Measurements from ENCODE around the gene LIX1. TPM values are rescaled to one million over a fixed set of nuclear protein-coding genes. Genes with fewer than 3 reads are reported as not detected.
A peak's percentile ranks its signal among the peaks of the same experiment; 100 is the strongest.

LIX1 gene
- total and polyA plus RNA-seq, 5 donors from 2014 or later, result not detected

DNA sequence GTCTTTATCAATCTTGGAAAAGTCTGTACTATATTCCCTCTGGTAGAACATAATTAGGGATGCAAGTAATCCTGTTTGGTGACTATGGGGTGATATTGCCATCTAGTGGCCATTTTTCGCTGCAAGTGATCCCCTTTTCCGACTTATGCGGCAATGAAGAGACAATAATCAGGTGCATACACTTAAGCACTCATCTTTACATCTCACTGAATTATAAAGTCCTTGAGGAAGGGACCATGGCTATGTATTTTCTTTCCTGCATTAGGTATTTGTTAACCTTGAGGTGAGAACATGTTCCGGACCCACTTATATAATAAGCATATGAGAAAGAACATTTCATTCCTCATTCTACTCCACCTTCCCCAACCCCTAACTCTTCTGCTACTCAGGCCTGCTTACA, 19.6 kb upstream of the LIX1 start:
- Histone ChIP-seq H3K27ac (ENCODE audit: insufficient read depth, low read length, poor library complexity, severe bottlenecking) (no peak overlapping the region), H3K36me3 (ENCODE audit: control insufficient read depth, insufficient read depth, low read length) (peaks cover 43% of the 10 kb centered on the region), H3K27me3 (ENCODE audit: control insufficient read depth, insufficient read depth, low read length) (no peaks in the 10 kb centered on the region), H3K4me1 (ENCODE audit: control insufficient read depth, insufficient read depth, low read length, poor library complexity, severe bottlenecking) (peaks cover 3% of the 10 kb centered on the region), H3K4me3 (ENCODE audit: low read depth, low read length) (no peak overlapping the region), H3K9me3 (ENCODE audit: control insufficient read depth in 2 of 2, low read length in 2 of 2) (peaks cover 12 to 13% of the 10 kb centered on the region in 2 experiments)
- DNase-seq, result peak; percentile 40 to 78 (median 59)
- ATAC-seq (ENCODE audit: low read depth in 2 of 2), result no peak
- Mint-ChIP-seq H3K4me1 (peaks cover 7 to 35% (median 19%) of the 10 kb centered on the region in 4 donors), H3K27ac (peak overlapping the region in 1 of 3 donors; percentile 42), H3K9me3 (peaks cover 0 to 16% (median 5%) of the 10 kb centered on the region in 7 donors), H3K27me3 (no peaks in the 10 kb centered on the region), H3K36me3 (peaks cover 32% of the 10 kb centered on the region), H3K4me3 (no peak overlapping the region)

DNA sequence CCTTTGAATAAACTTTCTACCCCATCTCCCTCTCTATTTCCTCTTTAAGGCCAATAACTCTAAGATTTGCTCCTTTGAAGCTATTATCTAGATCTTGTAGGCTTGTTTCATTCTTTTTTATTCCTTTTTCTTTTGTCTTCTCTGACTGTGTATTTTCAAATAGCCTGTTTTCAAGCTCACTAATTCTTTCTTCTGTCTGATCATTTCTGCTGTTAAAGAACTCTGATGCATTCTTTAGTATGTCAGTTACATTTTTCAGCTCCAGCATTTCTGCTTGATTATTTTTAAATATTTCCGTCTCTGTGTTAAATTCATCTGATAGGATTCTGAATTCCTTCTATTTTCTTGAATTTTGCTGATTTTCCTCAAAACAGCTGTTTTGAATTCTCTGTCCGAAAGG, 15.3 kb upstream of the LIX1 start:
- Mint-ChIP-seq H3K4me1 (peaks cover 0 to 6% (median 2%) of the 10 kb centered on the region in 4 donors), H3K36me3 (peaks cover 20% of the 10 kb centered on the region), H3K27ac (peak overlapping the region in 1 of 3 donors; percentile 60), H3K27me3 (peaks cover 10% of the 10 kb centered on the region), H3K9me3 (peaks cover 0 to 18% (median 8%) of the 10 kb centered on the region in 7 donors), H3K4me3 (no peak overlapping the region)
- H3K9me3 ChIP-seq (ENCODE audit: control insufficient read depth in 2 of 2, low read length in 2 of 2), result peaks cover 15 to 18% of the 10 kb centered on the region in 2 experiments
- H3K27ac ChIP-seq (ENCODE audit: insufficient read depth, low read length, poor library complexity, severe bottlenecking), result no peak overlapping the region
- no peak overlapping the region for H3K4me3 ChIP-seq (ENCODE audit: low read depth, low read length)
- H3K4me1 ChIP-seq (ENCODE audit: control insufficient read depth, insufficient read depth, low read length, poor library complexity, severe bottlenecking), result no peaks in the 10 kb centered on the region
- no peak for ATAC-seq (ENCODE audit: low read depth in 2 of 2)
- DNase-seq, result no peak
- peaks cover 1% of the 10 kb centered on the region for H3K27me3 ChIP-seq (ENCODE audit: control insufficient read depth, insufficient read depth, low read length)
- H3K36me3 ChIP-seq (ENCODE audit: control insufficient read depth, insufficient read depth, low read length), result peaks cover 14% of the 10 kb centered on the region

DNA sequence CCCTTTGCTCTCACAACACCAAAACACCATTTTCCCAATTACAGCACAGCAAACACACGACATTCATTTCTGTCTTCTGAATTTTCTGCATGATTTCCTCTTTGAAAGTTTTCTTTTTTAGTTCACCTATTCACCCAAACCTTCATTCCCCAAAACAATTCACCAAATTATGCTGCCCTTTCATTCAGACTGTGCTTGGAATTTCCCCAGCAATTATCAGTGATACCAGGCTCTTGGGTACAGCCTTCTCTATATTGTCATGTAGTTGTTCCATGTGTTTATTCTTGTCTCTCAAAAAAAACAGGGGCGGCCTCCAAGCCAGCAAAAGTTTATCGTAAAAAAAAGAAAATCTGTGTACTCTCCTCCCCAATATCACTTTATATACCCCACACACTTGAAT, 9.0 kb upstream of the LIX1 start:
- Histone ChIP-seq H3K27me3 (ENCODE audit: control insufficient read depth, insufficient read depth, low read length) (peaks cover 1% of the 10 kb centered on the region), H3K36me3 (ENCODE audit: control insufficient read depth, insufficient read depth, low read length) (no peaks in the 10 kb centered on the region), H3K4me1 (ENCODE audit: control insufficient read depth, insufficient read depth, low read length, poor library complexity, severe bottlenecking) (no peaks in the 10 kb centered on the region), H3K9me3 (ENCODE audit: control insufficient read depth in 2 of 2, low read length in 2 of 2) (no peaks in the 10 kb centered on the region), H3K27ac (ENCODE audit: insufficient read depth, low read length, poor library complexity, severe bottlenecking) (no peak overlapping the region), H3K4me3 (ENCODE audit: low read depth, low read length) (no peak overlapping the region)
- Mint-ChIP-seq H3K4me1 (no peaks in the 10 kb centered on the region), H3K27me3 (peaks cover 23% of the 10 kb centered on the region), H3K9me3 (peaks cover 0 to 2% (median 0%) of the 10 kb centered on the region in 7 donors), H3K4me3 (no peak overlapping the region), H3K27ac (no peak overlapping the region), H3K36me3 (no peaks in the 10 kb centered on the region)
- ATAC-seq (ENCODE audit: low read depth in 2 of 2), result no peak
- no peak for DNase-seq

DNA sequence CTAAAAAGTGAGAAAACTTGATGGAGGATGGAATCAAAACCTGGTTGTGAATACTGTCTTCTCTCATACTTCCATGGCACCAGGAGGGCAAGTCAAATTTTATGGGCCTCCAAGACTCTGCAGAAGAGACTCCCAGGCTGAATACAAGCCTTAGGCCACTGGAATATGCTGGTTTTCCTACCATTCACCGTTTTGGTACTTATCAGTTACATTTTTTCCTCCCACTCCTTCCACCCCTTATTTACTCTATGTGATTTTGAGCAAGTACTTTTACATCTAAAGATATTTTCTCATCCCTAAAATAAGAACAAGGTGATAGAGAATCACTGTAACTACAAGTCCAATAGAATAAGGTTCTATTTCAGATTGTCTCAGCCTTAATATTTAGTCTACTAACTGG, 8.0 kb upstream of the LIX1 start:
- no peak for ATAC-seq (ENCODE audit: low read depth in 2 of 2)
- peaks cover 1% of the 10 kb centered on the region for H3K27me3 ChIP-seq (ENCODE audit: control insufficient read depth, insufficient read depth, low read length)
- Mint-ChIP-seq H3K27ac (peak overlapping the region in 1 of 3 donors; percentile 29), H3K36me3 (no peaks in the 10 kb centered on the region), H3K4me1 (no peaks in the 10 kb centered on the region), H3K9me3 (no peaks in the 10 kb centered on the region), H3K4me3 (no peak overlapping the region), H3K27me3 (peaks cover 18% of the 10 kb centered on the region)
- H3K4me3 ChIP-seq (ENCODE audit: low read depth, low read length), result no peak overlapping the region
- H3K36me3 ChIP-seq (ENCODE audit: control insufficient read depth, insufficient read depth, low read length), result no peaks in the 10 kb centered on the region
- H3K9me3 ChIP-seq (ENCODE audit: control insufficient read depth in 2 of 2, low read length in 2 of 2), result no peaks in the 10 kb centered on the region
- DNase-seq, result no peak
- no peaks in the 10 kb centered on the region for H3K4me1 ChIP-seq (ENCODE audit: control insufficient read depth, insufficient read depth, low read length, poor library complexity, severe bottlenecking)
- no peak overlapping the region for H3K27ac ChIP-seq (ENCODE audit: insufficient read depth, low read length, poor library complexity, severe bottlenecking)

DNA sequence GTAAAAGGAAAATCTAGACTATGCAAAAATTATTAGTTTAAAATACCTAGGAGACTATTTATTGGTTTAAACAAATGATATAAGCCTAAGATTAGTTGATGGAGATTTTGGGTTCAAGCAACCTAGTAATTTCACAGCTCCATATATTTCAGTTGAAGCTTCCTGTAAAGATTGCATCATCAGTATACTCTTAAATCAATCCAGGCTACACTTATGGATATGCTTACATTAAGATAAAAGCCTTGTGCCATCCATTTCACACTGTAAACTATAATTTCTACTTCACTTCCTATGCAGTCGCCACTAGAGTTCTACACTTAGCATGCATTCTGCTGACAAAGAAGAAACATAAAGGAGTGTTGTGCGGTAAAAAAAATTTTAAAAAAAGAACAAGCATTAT, 7.3 kb upstream of the LIX1 start:
- DNase-seq (no peak), ATAC-seq (ENCODE audit: low read depth in 2 of 2) (no peak)
- Mint-ChIP-seq H3K4me3 (no peak overlapping the region), H3K4me1 (no peaks in the 10 kb centered on the region), H3K27ac (no peak overlapping the region), H3K36me3 (no peaks in the 10 kb centered on the region), H3K27me3 (peaks cover 22% of the 10 kb centered on the region), H3K9me3 (peaks cover 0 to under 1% (median 0%) of the 10 kb centered on the region in 7 donors)
- H3K4me1 ChIP-seq (ENCODE audit: control insufficient read depth, insufficient read depth, low read length, poor library complexity, severe bottlenecking), result no peaks in the 10 kb centered on the region
- no peaks in the 10 kb centered on the region for H3K36me3 ChIP-seq (ENCODE audit: control insufficient read depth, insufficient read depth, low read length)
- no peaks in the 10 kb centered on the region for H3K27me3 ChIP-seq (ENCODE audit: control insufficient read depth, insufficient read depth, low read length)
- H3K27ac ChIP-seq (ENCODE audit: insufficient read depth, low read length, poor library complexity, severe bottlenecking), result no peak overlapping the region
- H3K9me3 ChIP-seq (ENCODE audit: control insufficient read depth in 2 of 2, low read length in 2 of 2), result no peaks in the 10 kb centered on the region
- H3K4me3 ChIP-seq (ENCODE audit: low read depth, low read length), result no peak overlapping the region

DNA sequence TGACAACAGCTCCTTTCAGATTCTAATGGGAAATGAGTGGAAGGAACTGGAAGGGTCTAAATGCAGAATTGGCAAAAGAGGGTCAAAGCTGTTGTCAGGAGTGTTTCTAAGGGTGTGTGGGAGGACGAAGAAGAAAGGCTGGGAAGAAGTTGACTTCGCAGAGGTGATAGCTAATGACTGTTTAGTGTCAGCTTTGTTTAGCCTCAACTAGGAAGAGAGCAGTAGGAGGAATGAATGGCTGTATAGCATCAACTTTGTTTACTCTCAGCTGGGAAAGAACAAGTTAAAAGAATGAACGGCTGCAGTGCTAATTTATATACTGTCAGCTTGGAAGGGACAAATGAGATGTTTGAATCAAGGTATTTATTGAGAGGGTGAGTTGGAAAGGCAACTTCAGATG, 5.9 kb upstream of the LIX1 start:
- H3K36me3 ChIP-seq (ENCODE audit: control insufficient read depth, insufficient read depth, low read length), result no peaks in the 10 kb centered on the region
- DNase-seq (no peak), ATAC-seq (ENCODE audit: low read depth in 2 of 2) (no peak)
- H3K27me3 Mint-ChIP-seq, result peaks cover 22% of the 10 kb centered on the region
- peaks cover 0 to 2% (median 0%) of the 10 kb centered on the region in 7 donors for H3K9me3 Mint-ChIP-seq
- H3K27me3 ChIP-seq (ENCODE audit: control insufficient read depth, insufficient read depth, low read length), result no peaks in the 10 kb centered on the region
- H3K27ac Mint-ChIP-seq, result no peak overlapping the region
- H3K4me3 Mint-ChIP-seq, result no peak overlapping the region
- H3K4me3 ChIP-seq (ENCODE audit: low read depth, low read length), result no peak overlapping the region
- no peaks in the 10 kb centered on the region for H3K4me1 Mint-ChIP-seq
- H3K9me3 ChIP-seq (ENCODE audit: control insufficient read depth in 2 of 2, low read length in 2 of 2), result no peaks in the 10 kb centered on the region
- H3K36me3 Mint-ChIP-seq, result no peaks in the 10 kb centered on the region
- H3K27ac ChIP-seq (ENCODE audit: insufficient read depth, low read length, poor library complexity, severe bottlenecking), result no peak overlapping the region
- no peaks in the 10 kb centered on the region for H3K4me1 ChIP-seq (ENCODE audit: control insufficient read depth, insufficient read depth, low read length, poor library complexity, severe bottlenecking)

DNA sequence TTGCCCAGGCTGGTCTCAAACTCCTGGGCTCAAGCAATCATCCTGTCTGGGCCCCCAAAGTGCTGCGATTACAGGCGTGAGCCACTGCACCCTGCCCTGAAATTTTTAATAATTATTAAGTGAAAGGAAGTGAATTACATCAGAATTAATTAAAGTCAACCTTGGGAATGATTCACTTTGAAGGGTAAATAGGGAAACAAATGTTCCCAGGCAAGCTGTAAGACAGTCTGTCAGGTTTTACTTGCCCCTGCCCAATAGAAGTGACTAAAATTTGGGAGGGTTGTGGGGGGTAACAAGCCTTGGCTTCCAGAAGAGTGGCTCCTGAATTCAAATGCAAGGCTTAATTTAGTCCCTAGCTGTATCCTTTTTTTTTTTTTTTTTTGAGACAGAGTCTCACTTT, 1.3 kb upstream of the LIX1 start:
- no peaks in the 10 kb centered on the region for H3K36me3 Mint-ChIP-seq
- H3K4me1 Mint-ChIP-seq, result no peaks in the 10 kb centered on the region

DNA sequence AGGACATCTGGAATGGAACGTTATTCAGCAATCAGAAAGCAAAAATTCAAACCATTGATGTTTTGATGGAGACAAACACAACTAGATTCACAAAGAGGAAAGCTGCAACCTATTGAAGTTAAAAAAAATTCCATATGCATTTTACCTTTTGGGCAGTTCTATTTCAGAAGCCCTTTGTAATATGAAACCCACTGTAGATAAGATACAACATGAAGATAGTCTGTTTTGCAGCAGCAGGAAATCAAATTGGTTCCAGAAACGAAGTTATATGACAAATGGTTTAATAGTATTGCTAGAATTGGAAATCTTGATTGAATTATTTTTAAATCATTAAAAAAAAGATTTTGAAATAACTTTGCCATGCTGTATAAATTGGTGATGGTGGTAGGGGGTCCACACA, 872 bp downstream of the LIX1 start:
- ATAC-seq (ENCODE audit: low read depth in 2 of 2) (no peak), DNase-seq (no peak)
- Histone ChIP-seq H3K36me3 (ENCODE audit: control insufficient read depth, insufficient read depth, low read length) (no peaks in the 10 kb centered on the region), H3K4me3 (ENCODE audit: low read depth, low read length) (no peak overlapping the region), H3K9me3 (ENCODE audit: control insufficient read depth in 2 of 2, low read length in 2 of 2) (no peaks in the 10 kb centered on the region), H3K27ac (ENCODE audit: insufficient read depth, low read length, poor library complexity, severe bottlenecking) (no peak overlapping the region), H3K27me3 (ENCODE audit: control insufficient read depth, insufficient read depth, low read length) (peaks cover 15% of the 10 kb centered on the region), H3K4me1 (ENCODE audit: control insufficient read depth, insufficient read depth, low read length, poor library complexity, severe bottlenecking) (no peaks in the 10 kb centered on the region)
- no peak overlapping the region for H3K27ac Mint-ChIP-seq
- no peaks in the 10 kb centered on the region for H3K4me1 Mint-ChIP-seq
- peaks cover 43% of the 10 kb centered on the region for H3K27me3 Mint-ChIP-seq
- no peak overlapping the region for H3K4me3 Mint-ChIP-seq
- no peaks in the 10 kb centered on the region for H3K36me3 Mint-ChIP-seq
- peaks cover 0 to 3% (median 0%) of the 10 kb centered on the region in 7 donors for H3K9me3 Mint-ChIP-seq

More for the DNA sequence above, 1.3 kb upstream of the LIX1 start:
- no peak overlapping the region for H3K27ac Mint-ChIP-seq
- Histone ChIP-seq H3K36me3 (ENCODE audit: control insufficient read depth, insufficient read depth, low read length) (no peaks in the 10 kb centered on the region), H3K4me3 (ENCODE audit: low read depth, low read length) (no peak overlapping the region), H3K27ac (ENCODE audit: insufficient read depth, low read length, poor library complexity, severe bottlenecking) (no peak overlapping the region), H3K27me3 (ENCODE audit: control insufficient read depth, insufficient read depth, low read length) (peaks cover 12% of the 10 kb centered on the region), H3K9me3 (ENCODE audit: control insufficient read depth in 2 of 2, low read length in 2 of 2) (no peaks in the 10 kb centered on the region), H3K4me1 (ENCODE audit: control insufficient read depth, insufficient read depth, low read length, poor library complexity, severe bottlenecking) (no peaks in the 10 kb centered on the region)
- no peak for ATAC-seq (ENCODE audit: low read depth in 2 of 2)
- peak overlapping the region in 1 of 4 donors; percentile 61 for H3K4me3 Mint-ChIP-seq
- peaks cover 0 to 2% (median 0%) of the 10 kb centered on the region in 7 donors for H3K9me3 Mint-ChIP-seq
- H3K27me3 Mint-ChIP-seq, result peaks cover 41% of the 10 kb centered on the region
- DNase-seq, result no peak
